LNCaP clone FGC (cell line): ENCODE measurements around the gene PATL2.
"Not testable (repeated sequence)": the region's sequence is repeated elsewhere in the genome, so short reads cannot be mapped to it uniquely, and the experiment has no call there.

Experiments used
- DNase-seq: peaks from one replicate; pipeline ENCODE4 v3.0.0-alpha.2; 2011; ENCODE audit warnings: low read depth
- H3K4me3 ChIP-seq: 2 replicates; pipeline ENCODE4 v1.5.1; 2011; ENCODE audit warnings: mild to moderate bottlenecking, low read depth, low read length, control low read depth
- CTCF ChIP-seq: IDR thresholded peaks from 2 replicates; pipeline ENCODE4 v1.5.1; 2012; ENCODE audit warnings: mild to moderate bottlenecking; ENCODE audit not compliant: control insufficient read depth, insufficient read depth; ENCODE audit errors: extremely low read depth

Gene PATL2

GRCh38 chr15:44726136-44726535 is 15.0 kb upstream of the PATL2 start:
- TF ChIP-seq CTCF, result no peak
- no peak for DNase-seq
- no peak overlapping the region for H3K4me3 ChIP-seq

GRCh38 chr15:44722011-44722410 is 10.9 kb upstream of the PATL2 start:
- H3K4me3 ChIP-seq, result no peak overlapping the region
- DNase-seq, result no peak
- TF ChIP-seq CTCF, result no peak

GRCh38 chr15:44720460-44721176 is 9.5 kb upstream of the PATL2 start:
- TF ChIP-seq CTCF, result no peak
- no peak for DNase-seq
- H3K4me3 ChIP-seq, result no peak overlapping the region

GRCh38 chr15:44720000-44720435 is 8.9 kb upstream of the PATL2 start:
- DNase-seq, H3K4me3 ChIP-seq: not testable (repeated sequence)

GRCh38 chr15:44719293-44719999 is 8.3 kb upstream of the PATL2 start:
- no peak overlapping the region for H3K4me3 ChIP-seq
- peak; percentile 56 for DNase-seq
- no peak for TF ChIP-seq CTCF

GRCh38 chr15:44718927-44719292 is 7.8 kb upstream of the PATL2 start:
- no peak for TF ChIP-seq CTCF
- no peak overlapping the region for H3K4me3 ChIP-seq
- DNase-seq, result no peak

- no peak for DNase-seq
- no peak for TF ChIP-seq CTCF
- no peak overlapping the region for H3K4me3 ChIP-seq
Measured at GRCh38 chr15:44718180-44718926, 7.2 kb upstream of the PATL2 start.
